GM19328 (cell line): Measurements from ENCODE around the gene MT4.

ENCODE experiments used
- ATAC-seq: cut with Tn5 transposase; IDR thresholded peaks from one replicate; pipeline ENCODE4 v1.9.1; 2021; ENCODE audit warnings: mild to moderate bottlenecking, moderate library complexity; ENCODE audit not compliant: unreplicated experiment

MT4 gene

DNA sequence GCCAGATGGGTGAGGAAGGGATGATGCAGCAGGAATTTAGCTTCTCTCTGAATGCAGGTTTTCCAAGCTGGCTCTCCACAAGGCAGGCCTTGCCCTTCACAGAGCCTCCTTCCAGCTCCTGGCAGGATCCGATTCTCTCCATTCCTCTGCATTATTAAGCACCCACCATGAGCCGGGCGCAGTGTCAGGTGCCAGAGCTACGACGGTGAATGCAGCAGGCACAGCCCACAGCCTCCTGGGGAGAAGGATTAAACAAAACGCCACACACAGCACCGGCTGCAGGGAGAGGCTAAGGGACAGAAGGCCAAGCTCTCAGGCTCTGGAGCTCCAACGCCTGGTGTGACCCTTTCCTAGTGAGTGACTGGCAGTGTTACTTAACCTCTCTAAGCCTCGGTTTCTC, 36.5 kb downstream of the MT4 start:
- ATAC-seq, result no peak

- ATAC-seq, result no peak
Measured at GRCh38 chr16:56603589-56603988, 38.7 kb downstream of the MT4 start.

DNA sequence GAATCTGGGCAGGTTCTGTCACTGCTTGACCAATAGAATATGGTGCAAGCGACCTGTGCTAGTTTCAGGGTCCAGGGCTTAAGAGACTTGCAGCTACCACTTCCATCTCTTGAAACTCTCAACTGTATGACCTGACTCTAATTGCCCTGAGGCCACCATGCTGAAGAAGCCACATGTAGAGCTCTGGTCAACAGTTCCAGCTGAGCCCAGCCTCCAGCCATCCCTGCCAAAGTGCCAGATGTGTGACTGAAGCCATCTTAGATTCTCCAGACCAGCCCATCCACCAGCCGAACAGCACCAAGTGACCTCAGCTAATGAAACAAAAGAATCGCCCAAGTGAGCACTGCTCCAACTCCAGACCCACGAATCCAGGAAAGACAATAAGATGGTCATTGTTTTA, 40.1 kb downstream of the MT4 start:
- no peak for ATAC-seq

DNA sequence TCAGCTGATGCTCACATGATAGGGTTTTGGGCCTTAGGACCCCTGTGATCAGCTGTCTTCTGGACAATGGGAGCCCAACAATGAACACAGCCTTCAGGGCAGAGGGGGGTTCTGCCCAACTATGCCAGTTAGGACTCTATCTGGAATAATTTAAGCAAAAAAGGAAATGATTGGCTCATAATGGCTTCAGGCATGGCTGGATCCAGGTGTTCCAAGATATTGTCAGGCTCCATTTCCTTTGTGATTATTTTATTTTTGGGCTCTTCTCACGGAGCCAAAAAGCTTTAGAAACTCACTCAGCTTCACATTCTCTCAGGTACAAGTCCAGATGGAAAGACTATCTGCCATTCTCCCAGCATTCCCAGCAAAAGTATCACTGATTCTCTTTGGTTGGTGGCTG, 40.6 kb downstream of the MT4 start:
- ATAC-seq, result no peak

- no peak for ATAC-seq
Measured at GRCh38 chr16:56606071-56606475, 41.2 kb downstream of the MT4 start.

DNA sequence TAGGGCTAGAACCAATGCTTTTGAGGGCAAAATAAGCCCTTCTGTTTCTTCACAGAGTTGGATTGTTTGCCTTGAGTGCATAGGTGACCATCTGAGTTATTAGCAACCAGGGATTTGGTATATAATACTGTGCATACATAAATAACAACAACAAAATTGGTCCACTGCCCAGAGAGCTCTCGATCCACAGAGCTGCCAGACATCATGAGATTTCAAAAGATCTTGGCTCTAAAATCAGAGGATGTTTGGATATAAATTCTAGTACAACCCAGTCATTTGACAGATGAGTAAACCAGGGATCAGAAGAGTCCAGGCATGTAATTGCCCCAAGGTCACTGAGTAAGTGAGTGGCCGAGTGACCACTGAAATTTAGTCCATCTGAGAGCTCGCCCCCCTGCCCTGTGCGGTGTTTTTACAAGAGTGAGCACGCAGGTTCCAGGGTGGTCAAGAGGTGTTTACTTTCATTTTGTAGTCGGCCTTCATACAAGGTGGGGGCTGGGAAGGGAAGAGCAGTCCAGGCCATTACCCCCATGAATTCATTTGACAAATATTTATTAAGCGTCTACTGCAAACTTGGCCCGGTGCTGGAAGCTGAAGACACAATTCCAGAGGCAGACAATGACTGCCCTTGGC, 41.7 kb downstream of the MT4 start:
- ATAC-seq, result no peak

DNA sequence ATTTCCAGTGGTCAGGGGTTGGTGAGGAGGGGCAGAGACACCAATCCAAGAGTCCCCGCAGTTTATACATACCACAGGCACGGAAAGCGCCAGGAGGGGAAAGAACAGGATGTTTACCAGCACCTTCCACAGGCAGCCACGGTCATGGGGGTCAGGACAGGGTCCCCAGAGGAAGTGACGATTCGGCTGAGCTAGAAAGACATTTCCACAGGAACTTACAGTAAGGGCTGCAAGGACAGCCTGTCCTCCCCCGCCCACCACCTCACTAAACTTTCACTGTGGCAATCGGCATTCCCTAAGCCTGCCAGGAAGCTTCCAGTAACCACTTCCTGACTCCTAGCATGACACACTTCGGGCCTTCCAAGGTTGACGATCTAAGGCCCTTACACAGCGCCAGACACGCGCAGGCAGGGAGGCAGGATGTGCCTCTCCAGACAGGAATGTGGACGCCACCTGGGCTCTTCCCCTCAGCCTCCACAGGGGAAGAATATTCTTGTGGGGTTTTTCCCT, 42.3 kb downstream of the MT4 start:
- no peak for ATAC-seq

GRCh38 chr16:56607675-56608042, 42.8 kb downstream of the MT4 start:
- no peak for ATAC-seq

DNA sequence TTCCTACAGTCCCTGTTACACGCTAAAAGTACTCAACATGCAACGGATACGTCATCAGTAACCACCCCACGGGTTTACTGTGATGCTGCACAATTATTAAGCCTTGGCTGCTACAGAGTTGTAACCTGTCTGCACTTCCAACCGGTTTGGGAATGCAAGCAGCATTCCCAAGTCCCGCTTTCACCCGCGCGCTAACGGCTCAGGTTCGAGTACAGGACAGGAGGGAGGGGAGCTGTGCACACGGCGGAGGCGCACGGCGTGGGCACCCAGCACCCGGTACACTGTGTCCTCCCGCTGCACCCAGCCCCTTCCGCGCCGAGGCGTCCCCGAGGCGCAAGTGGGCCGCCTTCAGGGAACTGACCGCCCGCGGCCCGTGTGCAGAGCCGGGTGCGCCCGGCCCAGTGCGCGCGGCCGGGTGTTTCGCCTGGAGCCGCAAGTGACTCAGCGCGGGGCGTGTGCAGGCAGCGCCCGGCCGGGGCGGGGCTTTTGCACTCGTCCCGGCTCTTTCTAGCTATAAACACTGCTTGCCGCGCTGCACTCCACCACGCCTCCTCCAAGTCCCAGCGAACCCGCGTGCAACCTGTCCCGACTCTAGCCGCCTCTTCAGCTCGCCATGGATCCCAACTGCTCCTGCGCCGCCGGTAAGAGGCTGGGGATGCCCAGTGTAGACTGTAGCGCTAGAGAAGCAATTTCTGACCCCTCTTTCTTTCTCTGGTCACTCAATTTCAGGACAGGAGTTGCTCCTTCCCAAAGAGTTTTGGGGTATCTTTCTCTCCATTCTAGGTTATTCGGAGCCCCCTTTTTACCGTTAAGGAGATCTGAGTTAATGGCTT, 43.4 kb downstream of the MT4 start, which contains the start of gene MT2A:
Gene MT2A (plus strand): TSS at position 542 of the 833 bp plus-strand sequence. CDS start 72 bp downstream, at position 614.
- ATAC-seq, result peak; percentile 82

GRCh38 chr16:56608876-56609462, 44.1 kb downstream of the MT4 start:
- no peak for ATAC-seq

- ATAC-seq, result peak; percentile 34
Measured at GRCh38 chr16:56609463-56609921, 44.6 kb downstream of the MT4 start.

DNA sequence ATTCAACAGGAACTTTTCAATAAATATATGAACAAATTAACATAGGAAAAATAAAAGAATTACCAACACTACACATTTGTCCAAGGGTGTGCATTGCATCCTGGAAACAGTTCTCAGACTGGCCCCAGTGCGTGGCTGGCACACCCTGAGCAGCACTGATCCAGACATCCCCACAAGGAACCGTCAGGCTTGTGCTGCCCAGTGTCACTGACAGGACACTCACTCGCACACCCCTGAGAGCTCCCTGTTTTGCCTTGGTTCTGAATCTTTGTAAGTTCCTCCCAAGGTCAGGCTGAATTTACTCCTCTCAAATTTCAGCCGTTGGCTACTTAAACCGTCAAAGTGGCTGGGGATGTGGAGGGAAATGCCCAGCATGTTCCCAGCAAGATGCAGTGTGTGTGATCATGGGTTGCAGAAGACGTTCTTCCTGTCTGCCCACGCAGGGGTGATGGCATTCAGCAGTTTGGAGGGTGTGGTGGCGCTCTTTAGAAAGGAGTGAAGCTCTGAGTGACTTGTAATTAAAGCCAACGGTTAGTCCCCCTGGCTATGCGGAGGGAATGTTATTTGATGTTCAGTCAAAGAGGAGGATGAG, 45.2 kb downstream of the MT4 start:
- ATAC-seq, result no peak

GRCh38 chr16:56610609-56611111, 45.8 kb downstream of the MT4 start:
- ATAC-seq, result no peak

- ATAC-seq, result no peak
Measured at GRCh38 chr16:56611281-56611833, 46.5 kb downstream of the MT4 start.

GRCh38 chr16:56613706-56614105, 48.8 kb downstream of the MT4 start:
- no peak for ATAC-seq

GRCh38 chr16:56614549-56614991, 49.7 kb downstream of the MT4 start:
- no peak for ATAC-seq

- no peak for ATAC-seq
Measured at GRCh38 chr16:56615353-56615752, 50.5 kb downstream of the MT4 start.

- ATAC-seq, result no peak
Measured at GRCh38 chr16:56616608-56617211, 51.8 kb downstream of the MT4 start.

DNA sequence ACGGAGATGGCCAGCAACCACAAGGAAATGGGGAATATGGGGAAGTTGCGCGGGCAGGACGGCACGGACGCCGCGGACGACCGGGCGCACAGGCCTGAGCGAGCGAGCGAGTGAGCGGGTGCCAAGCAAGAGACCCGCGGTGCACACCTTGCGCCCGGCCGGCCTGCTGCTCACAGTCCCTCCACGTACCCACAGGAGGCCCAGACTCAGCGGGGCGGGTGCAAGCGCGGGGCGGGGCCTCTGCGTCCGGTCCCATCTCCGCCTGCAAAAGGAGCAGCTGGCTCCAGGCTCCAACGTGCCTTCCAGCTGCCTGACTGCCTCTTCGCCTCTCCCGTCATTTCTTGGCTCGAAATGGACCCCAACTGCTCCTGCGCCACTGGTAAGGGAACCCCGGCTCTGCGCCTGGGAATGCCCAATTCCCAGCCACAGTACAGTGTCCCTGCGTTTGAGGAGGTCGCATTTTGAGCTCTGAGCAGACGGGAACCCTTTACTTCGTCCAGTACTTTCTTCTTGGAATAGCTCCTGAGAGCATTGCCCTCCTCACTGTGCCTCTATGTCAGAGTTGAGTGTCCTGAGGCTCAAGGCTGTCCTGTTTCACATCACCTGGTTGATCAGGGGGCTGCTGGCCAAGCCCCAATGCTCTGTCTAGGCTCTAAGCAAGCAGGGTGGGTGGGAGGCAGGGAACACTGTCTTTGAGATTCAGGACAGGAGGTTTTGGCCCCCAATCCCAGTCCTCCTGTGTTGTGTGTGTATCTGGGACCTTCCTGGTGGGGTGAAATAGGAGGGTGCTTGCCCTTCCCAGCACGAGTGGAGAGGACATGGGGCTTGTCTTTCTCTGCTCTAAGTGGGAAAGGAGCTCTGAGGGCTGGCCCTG, 52.6 kb downstream of the MT4 start:
- ATAC-seq, result no peak
